Measurements from ENCODE around the gene DGKQ.
A peak's percentile ranks its signal among the peaks of the same experiment; 100 is the strongest.
"Not testable (repeated sequence)": the region's sequence is repeated elsewhere in the genome, so short reads cannot be mapped to it uniquely, and the experiment has no call there.

DGKQ gene

DNA sequence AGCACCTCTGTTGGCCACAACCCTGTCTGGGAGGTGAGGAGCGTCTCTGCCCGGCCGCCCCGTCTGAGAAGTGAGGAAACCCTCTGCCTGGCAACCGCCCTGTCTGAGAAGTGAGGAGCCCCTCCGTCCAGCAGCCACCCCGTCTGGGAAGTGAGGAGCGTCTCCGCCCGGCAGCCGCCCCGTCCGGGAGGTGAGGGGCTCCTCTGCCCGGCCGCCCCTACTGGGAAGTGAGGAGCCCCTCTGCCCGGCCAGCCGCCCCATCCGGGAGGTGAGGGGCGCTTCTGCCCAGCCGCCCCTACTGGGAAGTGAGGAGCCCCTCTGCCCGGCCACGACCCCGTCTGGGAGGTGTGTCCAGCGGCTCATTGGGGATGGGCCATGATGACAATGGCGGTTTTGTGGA, 2.6 kb upstream of the DGKQ start:
- DNase-seq = not testable (repeated sequence)

DNA sequence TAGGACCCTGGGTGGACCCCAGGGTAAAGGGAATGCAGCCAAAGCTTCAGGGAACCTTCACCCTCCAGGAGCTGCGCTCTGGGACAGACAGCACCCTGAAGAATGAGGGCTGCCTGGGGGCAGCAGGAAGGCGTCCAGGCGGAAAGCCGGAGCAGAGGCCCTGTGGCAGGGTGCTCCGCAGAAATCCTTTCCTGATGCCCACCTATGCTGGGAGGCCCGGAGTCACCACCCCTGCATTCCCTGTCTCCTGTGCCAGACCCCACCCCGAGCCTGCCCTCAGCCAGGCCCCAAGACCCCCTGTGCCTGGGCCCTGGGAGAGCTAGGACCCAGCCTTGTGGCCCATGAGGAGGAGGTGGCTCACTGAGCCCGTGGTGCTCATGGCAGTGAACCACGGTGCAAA, 1.3 kb upstream of the DGKQ start:
- no peak for DNase-seq

DNA sequence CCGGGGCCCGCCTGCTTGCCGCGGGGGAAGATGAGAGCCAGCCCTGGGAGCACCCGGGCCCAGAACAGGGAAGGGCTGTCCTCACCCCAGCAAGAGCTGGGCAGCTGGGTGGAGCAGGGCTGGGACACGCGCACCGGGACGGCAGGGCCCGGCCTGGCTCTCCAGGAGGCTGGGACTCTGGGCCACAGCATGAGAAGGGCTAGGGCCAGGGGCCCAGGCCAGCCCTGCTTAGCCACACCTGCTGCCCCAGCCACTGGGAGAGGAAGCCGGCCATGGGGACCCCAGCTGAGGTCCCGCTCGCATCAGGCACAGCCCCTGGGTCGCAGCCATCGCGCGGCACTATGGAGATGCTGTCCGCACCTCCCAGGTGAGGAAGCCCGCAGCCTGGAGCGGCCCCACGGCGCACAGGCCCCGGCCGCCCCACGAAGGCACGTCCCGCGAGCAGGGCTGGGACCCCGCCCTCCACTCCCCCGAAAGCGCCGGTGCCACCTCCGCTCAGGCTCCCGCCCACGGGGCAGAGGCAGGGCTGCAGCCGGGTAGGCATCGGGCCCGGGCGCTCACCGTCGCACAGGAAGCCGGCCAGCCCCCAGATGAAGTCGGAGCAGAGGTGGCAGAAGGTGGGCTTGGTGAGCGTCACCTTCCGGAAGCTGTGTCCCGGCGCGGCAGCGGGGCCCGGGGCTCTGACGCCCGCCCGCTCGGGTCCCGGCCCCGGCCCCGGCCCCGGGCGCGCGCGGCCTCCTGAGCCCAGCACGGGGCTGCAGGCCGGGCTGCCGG, 531 bp downstream of the DGKQ start:
- peak; percentile 61 for DNase-seq

DNA sequence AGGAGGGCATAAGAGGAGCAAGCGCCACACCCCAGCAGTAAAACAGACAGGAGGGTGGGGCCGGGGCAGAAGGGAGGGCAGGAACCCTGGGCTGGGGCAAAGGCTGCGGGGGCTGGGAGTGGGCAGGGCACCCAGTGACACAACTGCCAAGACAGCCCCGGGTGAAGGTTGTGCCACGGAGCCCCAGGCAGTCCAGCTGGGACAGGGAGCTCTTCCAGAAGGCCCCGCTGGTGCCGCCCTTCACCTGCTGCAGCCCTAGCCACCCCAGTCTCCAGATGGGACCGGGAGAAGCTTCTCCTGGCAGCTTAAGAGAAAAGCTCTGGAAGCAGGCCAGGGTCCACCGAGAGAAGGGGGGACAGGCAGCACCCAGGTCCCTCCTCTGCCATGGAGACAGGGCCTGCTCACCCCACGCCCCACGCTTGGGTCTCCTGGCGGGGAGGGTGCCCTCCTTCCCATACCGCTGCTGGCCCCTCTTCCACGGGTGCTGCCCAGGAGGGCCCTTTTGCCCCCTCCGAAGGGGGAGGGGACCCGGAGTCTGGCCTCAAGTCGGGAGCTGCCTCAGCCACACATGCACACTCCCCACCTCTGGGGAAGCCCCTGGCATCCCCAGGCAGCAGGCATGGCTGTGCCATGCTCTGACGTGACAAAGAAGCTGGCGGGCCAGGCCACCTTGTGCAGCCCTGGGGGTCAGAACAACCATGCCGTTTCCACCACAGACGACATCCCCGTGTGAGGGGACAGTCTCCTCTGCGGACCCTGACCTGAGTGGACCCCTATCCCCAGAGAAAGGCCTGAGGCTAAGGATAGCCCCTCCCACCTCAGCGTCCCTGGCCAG, 1.5 kb downstream of the DGKQ start:
- no peak for DNase-seq

DNA sequence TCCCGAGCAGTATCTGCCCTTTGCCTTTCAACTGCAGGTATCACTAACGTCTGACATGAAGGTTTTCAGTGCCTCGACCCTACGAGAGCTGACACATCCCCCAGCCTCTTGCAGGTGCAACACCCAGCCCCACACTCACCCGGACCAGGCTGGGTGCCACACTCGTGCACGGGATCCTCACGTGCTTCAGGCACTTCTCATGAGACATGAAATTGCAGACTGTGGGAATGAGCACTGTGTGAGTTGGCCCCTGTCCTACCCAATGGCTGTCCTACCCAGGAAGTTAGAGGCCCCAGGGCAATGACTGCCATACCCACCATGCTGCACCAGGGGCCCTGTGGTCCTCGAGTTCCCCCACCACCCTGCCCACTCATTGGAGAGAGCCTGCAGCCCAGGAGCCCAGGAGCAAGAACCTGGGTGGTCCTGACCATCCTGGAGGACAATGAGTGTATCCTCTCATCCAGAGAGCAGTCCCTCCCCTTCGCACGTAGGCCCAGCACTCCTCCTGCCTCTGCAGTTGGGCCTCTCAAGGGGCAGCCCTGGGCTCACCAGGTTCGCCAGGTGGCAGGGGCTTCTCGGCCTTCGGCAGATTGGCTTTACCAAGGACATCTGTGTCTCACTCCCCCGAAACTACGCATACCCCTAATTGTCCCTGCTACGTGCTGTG, 2.4 kb downstream of the DGKQ start:
- DNase-seq = no peak

DNA sequence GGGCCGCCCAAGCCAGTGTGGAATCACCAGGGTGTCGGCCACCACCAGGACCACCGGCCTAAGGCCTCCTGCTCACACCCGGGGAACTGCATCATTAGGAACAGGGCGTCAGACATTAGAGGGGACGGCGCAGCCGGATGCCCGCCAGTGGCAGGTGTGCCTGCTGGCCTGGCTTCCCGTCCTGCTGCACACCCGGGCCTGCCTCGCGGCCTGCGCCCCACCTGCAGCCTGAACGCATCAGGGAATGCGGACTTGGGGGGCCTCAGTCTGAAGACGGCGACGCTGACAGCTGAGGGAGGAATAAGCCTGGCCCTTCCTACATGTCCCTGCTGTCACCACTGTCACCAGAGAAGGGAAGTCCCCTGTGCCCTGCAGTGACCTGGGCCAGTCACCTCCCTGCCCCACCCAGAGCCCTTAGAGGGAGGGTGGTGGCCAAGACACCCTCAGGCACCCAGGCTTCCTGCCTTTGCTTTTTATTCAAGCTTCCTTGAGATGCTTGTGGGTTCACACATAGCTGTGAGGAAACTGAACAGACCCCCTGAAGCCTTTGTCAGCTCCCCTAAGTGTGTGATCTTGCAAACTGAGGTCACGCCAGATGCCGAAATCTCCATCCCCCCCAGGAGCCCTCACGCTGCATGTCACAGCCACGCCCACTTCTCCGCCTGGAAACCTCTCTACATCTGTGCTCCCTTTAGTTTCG, 3.2 kb downstream of the DGKQ start:
- no peak for DNase-seq

DNA sequence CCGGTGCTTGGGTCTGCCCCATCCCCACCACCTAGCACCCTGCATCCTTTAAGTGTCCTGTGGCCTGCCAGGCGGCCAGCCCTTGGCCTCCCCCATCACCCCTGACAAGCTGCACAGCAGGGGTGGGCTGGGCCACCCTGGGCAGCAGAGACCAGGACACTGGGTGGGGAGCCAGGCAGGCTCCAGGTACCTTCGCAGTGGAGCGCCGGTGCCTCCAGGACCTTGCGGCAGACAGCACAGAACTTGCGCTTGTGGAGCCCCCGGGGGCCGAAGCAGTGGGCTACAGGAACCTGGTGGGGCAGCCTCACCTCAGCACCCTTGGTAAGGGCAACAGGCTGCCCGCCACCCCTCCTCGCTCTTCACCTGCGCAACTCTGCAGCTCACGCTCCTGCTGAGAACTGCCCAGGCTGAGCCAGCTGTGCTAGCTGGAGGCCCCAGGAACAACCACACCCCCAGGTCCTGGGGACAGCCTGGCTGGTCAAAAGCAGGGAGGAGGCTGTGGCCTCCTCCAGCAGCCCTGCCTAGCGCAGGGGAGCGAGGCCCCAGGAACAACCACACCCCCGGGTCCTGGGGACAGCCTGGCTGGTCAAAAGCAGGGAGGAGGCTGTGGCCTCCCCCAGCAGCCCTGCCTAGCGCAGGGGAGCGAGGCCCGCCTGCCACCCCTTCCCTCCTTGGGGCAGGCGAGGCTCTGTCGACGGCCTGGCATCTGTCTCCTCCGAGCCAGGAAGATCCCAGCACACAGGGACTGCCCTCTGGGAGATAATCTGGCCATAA, 4.6 kb downstream of the DGKQ start:
- no peak for DNase-seq

DNA sequence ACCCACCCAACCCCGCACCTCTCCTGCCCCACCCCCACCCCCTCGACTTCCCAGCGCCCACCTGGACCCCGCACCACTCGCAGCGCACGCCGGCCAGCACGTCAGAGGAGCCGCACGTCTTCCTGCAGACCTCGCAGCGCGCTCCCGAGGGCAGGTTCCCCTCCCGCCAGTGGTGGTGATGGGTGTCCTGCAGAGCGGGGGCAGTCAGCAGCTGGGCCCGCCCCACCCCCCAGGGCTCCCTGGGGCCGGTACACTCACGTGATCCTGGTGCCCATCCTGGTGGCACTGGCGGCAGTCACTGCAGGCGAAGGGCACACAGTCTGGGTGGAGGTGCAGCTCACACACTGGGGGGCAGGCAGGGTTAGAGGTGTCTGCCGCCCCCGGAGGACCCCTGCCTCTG, 5.1 kb downstream of the DGKQ start:
- DNase-seq = no peak

DNA sequence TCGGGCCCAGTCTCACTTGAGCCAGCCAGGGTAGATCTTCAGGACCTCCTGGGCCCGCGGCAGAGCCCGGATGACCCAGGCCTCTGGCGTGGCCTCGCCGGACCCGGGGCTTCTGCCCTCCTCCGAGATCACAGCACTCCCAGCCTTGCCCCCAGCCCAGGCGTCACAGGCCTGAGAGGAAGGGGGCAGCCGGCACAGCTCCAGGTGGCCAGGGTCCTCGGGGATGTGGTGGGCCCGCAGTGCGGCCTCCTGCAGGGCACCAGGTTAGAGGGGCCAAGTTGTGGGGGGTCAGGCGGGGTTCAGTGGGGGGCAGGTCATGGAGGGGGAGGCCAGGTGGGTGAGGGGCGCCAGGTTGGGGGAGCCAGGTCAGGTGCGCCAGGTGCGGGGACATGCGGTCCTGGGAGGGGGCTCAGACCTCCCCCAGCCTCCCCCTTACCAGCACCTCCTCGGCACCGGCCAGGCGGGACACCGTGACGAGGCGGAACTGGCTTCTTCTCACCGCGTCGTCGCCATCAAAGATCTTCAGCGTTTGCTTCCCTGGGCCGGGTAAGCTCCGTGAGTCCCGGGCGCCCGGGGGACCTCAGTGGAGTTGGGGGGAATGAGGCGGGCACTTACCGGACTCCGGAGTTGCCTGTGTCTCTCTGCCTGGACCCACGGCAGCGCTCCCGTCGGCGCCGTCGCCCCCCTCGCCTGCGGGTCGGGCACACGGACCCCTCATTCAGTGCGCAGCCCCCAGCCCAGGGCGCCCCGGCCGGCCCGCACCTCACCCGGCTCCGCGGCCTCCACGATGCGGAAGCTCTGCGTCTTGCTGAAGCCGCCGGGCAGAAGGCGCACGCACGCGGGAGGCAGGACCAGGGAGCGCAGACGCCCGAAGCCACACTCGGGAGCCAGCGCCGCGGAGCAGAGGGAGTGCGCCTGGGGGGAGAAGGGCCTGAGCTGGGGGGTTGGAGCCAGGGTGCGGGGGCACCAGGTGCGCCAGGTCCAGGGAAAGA, 6.0 kb downstream of the DGKQ start:
- DNase-seq = no peak

DNA sequence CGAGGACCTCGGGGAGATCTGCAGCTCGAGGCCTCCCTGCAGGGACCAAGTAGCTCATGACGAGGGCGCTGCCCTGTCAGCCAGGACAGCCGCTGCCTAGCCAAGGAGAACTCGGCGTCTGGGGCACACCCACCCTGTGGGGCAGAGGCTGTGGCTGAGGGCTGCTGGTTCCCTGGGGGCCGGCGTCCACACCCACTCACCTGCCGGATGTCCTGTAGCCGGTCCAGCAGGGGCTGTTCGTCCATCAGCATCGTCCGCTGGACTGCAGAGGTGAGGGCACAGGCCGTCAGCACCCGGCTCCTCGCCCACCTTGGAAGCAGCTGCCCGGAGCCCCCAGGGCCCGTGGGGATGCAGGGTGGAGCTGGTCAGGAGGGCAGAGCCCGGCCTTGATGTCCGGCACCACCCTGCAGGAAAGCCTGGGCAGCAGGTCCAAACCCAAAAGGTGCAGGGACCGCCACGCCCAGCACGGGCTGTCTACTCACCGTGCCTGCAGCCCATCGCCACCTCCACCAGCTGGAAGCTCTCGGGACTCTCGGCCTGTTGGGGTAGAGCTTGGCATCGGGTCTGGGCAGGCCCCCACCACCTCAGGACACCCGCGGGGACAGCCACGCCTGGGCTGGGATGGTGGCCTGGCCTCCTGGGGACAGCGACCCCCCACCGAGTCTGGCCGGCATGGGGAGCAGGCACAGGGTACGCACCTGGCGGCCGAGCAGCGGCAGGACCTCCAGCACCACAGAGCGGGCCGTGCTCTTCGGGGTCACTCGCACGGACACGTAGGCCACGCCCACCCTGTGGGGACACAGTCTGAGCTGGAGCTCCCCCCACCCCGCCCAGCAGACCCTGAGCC, 6.9 kb downstream of the DGKQ start:
- no peak for DNase-seq

DNA sequence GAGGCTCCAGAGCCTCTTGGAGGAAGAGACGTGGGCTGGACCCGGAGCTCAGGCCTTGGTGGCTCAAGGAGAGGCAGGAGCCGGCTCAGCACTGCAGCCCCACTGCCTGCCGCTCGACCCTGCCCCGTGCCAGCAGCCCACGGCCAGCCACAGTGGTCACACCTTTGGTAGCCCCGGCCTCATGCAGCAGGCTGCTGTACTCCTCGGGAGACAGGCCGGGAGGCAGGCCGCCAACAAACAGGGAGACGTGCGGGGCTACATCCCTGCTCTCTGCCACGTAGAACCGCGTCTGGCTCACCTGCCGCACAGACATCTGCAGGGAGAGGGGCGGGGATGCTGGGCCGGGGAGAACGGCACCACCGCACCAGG, 7.6 kb downstream of the DGKQ start:
- DNase-seq = no peak

DNA sequence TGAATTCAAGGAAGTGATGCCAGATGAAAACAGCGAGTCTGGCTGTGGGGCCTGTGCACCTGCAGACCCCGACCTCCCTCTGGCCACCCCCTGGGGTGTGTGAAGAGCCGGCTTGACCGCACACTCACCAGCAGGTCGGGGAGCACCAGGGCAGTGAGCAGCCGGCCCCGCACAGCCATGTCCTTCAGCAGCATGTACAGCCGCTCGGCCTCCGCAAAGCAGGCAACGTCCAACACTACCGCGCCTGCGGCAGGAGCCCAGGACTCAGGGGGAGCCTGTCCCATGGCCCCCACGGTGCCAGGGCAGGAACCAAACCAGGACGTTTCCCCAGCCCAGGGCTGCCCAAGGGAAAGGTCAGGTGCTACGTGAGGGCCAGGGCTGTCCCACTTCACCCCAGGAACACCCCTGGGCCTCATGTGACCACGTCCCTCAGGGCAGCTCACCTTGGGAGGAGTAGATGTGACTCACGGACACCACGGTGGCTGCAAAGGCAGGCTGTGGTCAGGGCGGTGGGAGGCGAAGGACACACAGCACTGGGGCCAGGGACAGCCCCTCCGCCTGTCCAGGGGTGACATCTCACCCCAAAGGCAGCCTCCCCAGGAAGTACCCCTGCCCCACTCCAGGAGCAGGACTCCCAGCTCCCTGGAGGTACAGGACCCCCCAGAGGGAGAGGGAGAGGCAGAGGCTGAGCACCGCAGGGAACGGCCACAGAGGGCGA, 8.2 kb downstream of the DGKQ start:
- DNase-seq = no peak

DNA sequence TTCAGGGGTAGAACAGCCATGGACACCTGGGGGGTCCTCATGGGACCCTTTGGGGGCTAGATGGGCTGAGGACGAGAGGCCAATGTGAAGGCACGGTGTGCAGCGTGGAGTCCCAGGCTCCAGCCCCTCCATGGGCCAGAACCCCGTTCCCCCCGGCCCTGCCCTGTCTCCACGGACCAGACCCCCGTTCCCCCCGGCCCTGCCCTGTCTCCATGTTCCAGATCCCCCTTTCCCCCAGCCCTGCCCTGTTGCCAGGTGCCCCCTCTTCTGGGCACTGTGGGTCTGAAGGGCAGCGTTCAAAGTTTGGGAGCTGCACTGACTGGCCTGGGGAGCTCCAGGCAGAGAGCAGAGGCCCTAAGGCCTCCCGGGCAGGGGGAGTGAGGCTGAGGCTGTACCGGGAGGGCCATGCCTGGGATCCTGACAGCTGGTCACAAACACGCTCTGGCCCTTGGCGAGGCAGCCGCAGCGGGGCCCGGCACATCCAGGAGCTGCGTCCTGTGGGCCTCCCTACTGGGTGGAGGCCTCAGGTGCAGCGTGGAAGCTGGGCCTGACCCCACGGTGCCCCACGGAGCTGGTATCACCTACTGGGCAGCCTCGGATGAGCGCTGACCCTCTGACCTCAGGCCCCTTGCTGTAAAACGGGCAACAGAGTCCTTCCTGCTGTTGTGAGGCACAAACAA, 8.9 kb downstream of the DGKQ start:
- DNase-seq = no peak

DNA sequence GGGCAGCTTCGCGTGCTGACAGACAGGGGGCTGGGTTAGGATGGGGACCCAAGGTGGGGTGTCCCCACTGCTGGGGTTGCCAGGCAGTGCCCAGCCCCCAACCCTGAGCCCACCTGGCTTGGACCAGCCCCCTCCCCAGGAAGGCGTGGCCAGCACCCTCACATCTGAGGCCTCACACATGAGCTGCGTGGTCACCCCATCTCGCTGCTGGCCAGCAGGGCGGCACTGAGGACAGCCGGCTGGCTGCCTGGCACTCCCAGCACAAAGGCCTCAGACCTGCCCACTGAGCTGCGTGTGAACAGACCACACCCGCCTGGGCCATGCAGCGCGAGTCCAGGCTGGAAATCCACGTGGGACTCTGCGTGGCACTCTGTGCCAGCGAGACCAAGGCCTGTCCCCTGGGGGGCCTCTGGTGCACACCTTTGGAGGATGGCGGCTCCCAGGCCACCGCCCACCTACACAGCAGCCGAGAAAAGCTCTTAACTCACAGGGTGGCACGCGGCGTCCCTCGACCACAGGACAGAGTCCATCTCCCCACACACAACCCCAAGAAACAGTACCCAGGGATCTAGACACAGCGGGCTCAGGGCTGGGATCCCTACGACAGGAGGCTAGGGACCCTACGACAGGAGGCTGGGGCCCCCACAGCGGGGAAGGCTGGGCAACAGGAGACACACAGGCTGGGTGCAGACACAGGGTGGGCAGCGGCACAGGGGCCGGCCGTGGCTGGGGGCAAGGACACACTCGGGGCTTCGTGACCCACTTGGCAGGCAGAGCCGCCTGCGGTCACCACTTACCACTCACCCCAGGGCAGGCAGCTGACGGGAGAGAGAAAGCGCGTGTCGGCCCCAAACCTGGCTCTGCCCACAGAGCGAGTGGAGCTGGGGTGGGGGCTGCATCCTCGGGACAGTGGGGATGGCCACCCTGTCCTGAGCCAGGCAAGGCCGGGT, 9.8 kb downstream of the DGKQ start:
- no peak for DNase-seq

DNA sequence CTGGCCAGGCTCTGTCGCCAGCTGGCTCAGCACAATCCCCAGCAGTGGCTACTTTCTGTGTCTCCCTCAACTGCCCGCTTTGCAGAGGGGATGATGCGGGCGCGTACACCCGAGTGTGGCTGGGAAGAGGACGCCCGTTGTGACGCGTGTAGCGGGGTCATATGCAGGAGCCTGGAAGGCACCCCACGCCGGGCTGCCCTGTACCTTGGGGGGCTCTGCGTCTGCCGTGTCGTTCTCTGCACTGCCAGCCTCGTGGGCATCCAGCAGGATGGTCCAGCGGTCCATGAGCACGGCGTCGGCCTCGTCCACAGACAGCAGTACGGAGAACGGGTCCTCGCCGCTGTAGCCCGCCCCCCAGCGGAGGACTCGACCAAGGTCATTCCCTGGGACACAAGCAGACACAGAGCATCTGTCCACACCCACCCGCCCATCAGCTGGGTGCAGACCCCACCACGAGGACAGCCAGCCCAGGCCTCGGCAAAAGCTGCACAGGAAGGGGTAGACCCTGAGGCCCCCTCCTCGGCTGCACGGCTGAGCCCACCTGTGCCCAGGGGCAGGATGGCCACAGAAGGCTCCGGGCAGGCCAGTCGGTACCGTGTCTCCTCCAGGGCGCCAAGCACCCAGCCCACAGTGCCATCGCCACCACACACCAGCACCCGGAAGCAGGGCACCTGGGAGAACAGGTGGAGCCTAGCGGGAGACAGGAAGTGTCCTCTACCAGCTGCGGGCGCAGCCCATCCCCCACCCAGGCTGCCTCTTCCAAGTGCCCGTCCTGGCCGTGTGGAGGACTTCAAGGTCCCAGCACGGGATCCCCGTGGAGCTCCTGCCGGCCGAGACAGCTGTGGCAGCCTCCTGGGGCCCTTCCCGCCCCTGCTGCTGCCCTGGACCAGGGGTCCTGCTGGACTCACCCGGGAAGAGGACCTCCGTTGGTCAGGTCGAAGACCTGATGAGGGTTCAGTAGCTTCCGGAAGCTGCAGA, 10.8 kb downstream of the DGKQ start:
- DNase-seq = no peak
